GM23338 (cell line): ENCODE data around the gene RIOX2. TPM values are rescaled to one million over a fixed set of nuclear protein-coding genes. Genes with fewer than 3 reads are reported as not detected.

Experiments
- ATAC-seq: fragments of 200-7000 bp; cut with Tn5 transposase; 3 replicates; pipeline ENCODE4 v1.9.1; 2020
- DNase-seq: peaks from one replicate; pipeline ENCODE4 v3.0.0-alpha.2; 2015; ENCODE audit warnings: low spot score
- H2AFZ ChIP-seq: fragments of 200-600 bp; sonication (generic); 2 replicates; pipeline ENCODE4 v1.8.0; 2016; ENCODE audit warnings: antibody characterized with exemption, mild to moderate bottlenecking, moderate library complexity
- H3F3A ChIP-seq: fragments of 200-600 bp; sonication (generic); replicated peaks from 2 replicates; pipeline ENCODE4 v1.8.0; 2017; ENCODE audit warnings: antibody characterized with exemption, mixed run types, low read depth
- H3K27ac ChIP-seq: fragments of 200-600 bp; sonication (generic); 2 replicates; pipeline ENCODE4 v1.6.1; 2016; ENCODE audit warnings: low read depth
- H3K27me3 ChIP-seq: fragments of 200-600 bp; sonication (generic); 2 replicates; pipeline ENCODE4 v1.8.0; 2016; ENCODE audit warnings: mild to moderate bottlenecking, mixed run types, moderate library complexity; ENCODE audit not compliant: insufficient read depth
- H3K36me3 ChIP-seq: fragments of 200-600 bp; sonication (generic); 2 replicates; pipeline ENCODE4 v1.8.0; 2016; ENCODE audit warnings: mild to moderate bottlenecking; ENCODE audit not compliant: insufficient read depth
- H3K4me1 ChIP-seq: fragments of 200-600 bp; sonication (generic); 2 replicates; pipeline ENCODE4 v1.8.0; 2016; ENCODE audit warnings: mild to moderate bottlenecking, moderate library complexity; ENCODE audit not compliant: insufficient read depth
- H3K4me2 ChIP-seq: fragments of 200-600 bp; sonication (generic); 2 replicates; pipeline ENCODE4 v1.7.1; 2017; ENCODE audit warnings: mixed run types
- H3K4me3 ChIP-seq: fragments of 200-600 bp; sonication (generic); 2 replicates; pipeline ENCODE4 v1.6.1; 2016; ENCODE audit warnings: mixed run types
- H3K79me2 ChIP-seq: fragments of 200-600 bp; sonication (generic); replicated peaks from 2 replicates; pipeline ENCODE4 v1.8.0; 2017; ENCODE audit warnings: mild to moderate bottlenecking; ENCODE audit not compliant: insufficient read depth
- H3K9me2 ChIP-seq: fragments of 200-600 bp; sonication (generic); 2 replicates; pipeline ENCODE4 v1.8.0; 2017; ENCODE audit not compliant: insufficient read depth
- H4K20me1 ChIP-seq: fragments of 200-600 bp; sonication (generic); replicated peaks from 2 replicates; pipeline ENCODE4 v1.8.0; 2017; ENCODE audit warnings: mild to moderate bottlenecking; ENCODE audit not compliant: insufficient read depth
- H3K27ac Mint-ChIP-seq: 2 replicates; pipeline ENCODE4 v1.8.0; 2020; ENCODE audit warnings: inconsistent platforms, mild to moderate bottlenecking, moderate library complexity, mixed read lengths
- H3K27me3 Mint-ChIP-seq: 3 replicates; pipeline ENCODE4 v1.8.0; 2022; ENCODE audit warnings: low read depth, mild to moderate bottlenecking, moderate library complexity, mixed read lengths, inconsistent platforms; ENCODE audit not compliant: insufficient read depth, poor library complexity
- H3K36me3 Mint-ChIP-seq: 3 replicates; pipeline ENCODE4 v1.8.0; 2021; ENCODE audit warnings: low read depth, mild to moderate bottlenecking, inconsistent platforms, moderate library complexity, mixed read lengths
- H3K4me1 Mint-ChIP-seq: 3 replicates; pipeline ENCODE4 v1.8.0; 2020; ENCODE audit warnings: mild to moderate bottlenecking, inconsistent platforms, mixed read lengths
- H3K4me3 Mint-ChIP-seq: 3 replicates; pipeline ENCODE4 v1.8.0; 2021; ENCODE audit warnings: moderate library complexity, mild to moderate bottlenecking, inconsistent platforms, mixed read lengths
- H3K9me3 Mint-ChIP-seq: 3 replicates; pipeline ENCODE4 v1.8.0; 2020; ENCODE audit warnings: moderate library complexity, mild to moderate bottlenecking, inconsistent platforms, mixed read lengths
- CREB1 ChIP-seq: fragments of 250-450 bp; sonication (Bioruptor Pico); IDR thresholded peaks from 2 replicates; pipeline ENCODE4 v1.5.0; 2020; ENCODE audit warnings: low read depth, mild to moderate bottlenecking, moderate library complexity
- EZH2 ChIP-seq: fragments of 200-600 bp; sonication (generic); IDR thresholded peaks from one replicate; pipeline ENCODE4 v1.8.0; 2017; ENCODE audit warnings: antibody characterized with exemption, mild to moderate bottlenecking, low read depth; ENCODE audit not compliant: unreplicated experiment
- EZH2phosphoT487 ChIP-seq: fragments of 200-600 bp; sonication (generic); IDR thresholded peaks from one replicate; pipeline ENCODE4 v1.8.1; 2018; ENCODE audit warnings: antibody characterized with exemption; ENCODE audit not compliant: unreplicated experiment
- JUNB ChIP-seq: IDR thresholded peaks from one replicate; pipeline ENCODE4 v1.6.1; 2016; ENCODE audit warnings: antibody characterized with exemption; ENCODE audit not compliant: unreplicated experiment
- NANOG ChIP-seq: IDR thresholded peaks from 2 replicates; pipeline ENCODE4 v1.6.1; 2016; ENCODE audit warnings: antibody characterized with exemption, borderline replicate concordance
- POLR2AphosphoS5 ChIP-seq: IDR thresholded peaks from 2 replicates; pipeline ENCODE4 v1.6.1; 2016; ENCODE audit warnings: antibody characterized with exemption, low read depth
- STAT1 ChIP-seq: IDR thresholded peaks from one replicate; pipeline ENCODE4 v1.6.1; 2016; ENCODE audit warnings: antibody characterized with exemption; ENCODE audit not compliant: unreplicated experiment
- ZNF114 ChIP-seq: fragments of 250-450 bp; sonication (Bioruptor Pico); IDR thresholded peaks from 2 replicates; pipeline ENCODE4 v1.5.0; 2020; ENCODE audit warnings: mild to moderate bottlenecking, moderate library complexity
- ZNF331 ChIP-seq: fragments of 250-450 bp; sonication (Bioruptor Pico); IDR thresholded peaks from 2 replicates; pipeline ENCODE4 v1.5.0; 2020; ENCODE audit warnings: low read depth, mild to moderate bottlenecking, moderate library complexity
- polyA plus RNA-seq: library from polyadenylated mRNA; unstranded; fragments of >200 nt; fragmentation: Nextera tagmentation; extraction: Ambion mirVana; gene quantifications from 2 replicates; pipeline ENCODE4 v1.2.1, GENCODE V29; 2016
- total RNA-seq: library from RNA; depleted of rRNA; stranded (reverse); fragments of >200 nt; shearing (Covaris generic); gene quantifications from 2 replicates; pipeline ENCODE4 v1.2.3, GENCODE V29; 2014
- TF ChIP-seq, protein P1 (sequence below): IDR thresholded peaks from one replicate; pipeline ENCODE4 v1.6.1; 2018; ENCODE audit warnings: antibody characterized with exemption; ENCODE audit not compliant: unreplicated experiment
- TF ChIP-seq, protein P2 (sequence below): fragments of 250-450 bp; sonication (Bioruptor Pico); IDR thresholded peaks from 2 replicates; pipeline ENCODE4 v1.5.0; 2020; ENCODE audit warnings: mild to moderate bottlenecking, moderate library complexity
- TF ChIP-seq, protein P3 (sequence below): IDR thresholded peaks from 2 replicates; pipeline ENCODE4 v1.6.1; 2016; ENCODE audit warnings: antibody characterized with exemption
- TF ChIP-seq, protein P4 (sequence below), 2 experiments: fragments of 200-600 bp in 1 of 2; sonication (generic) in 1 of 2; conservative IDR thresholded peaks; 2 replicates each; pipeline versions ENCODE4 v1.5.1 to v1.6.1; 2016 to 2017; ENCODE audit warnings: antibody characterized with exemption in 2 of 2, low read depth in 2 of 2, mild to moderate bottlenecking in 2 of 2, moderate library complexity in 1 of 2

Gene RIOX2
- total and polyA plus RNA-seq, 2 experiments from 2014 or later, result 9.0 to 10.7 TPM

DNA sequence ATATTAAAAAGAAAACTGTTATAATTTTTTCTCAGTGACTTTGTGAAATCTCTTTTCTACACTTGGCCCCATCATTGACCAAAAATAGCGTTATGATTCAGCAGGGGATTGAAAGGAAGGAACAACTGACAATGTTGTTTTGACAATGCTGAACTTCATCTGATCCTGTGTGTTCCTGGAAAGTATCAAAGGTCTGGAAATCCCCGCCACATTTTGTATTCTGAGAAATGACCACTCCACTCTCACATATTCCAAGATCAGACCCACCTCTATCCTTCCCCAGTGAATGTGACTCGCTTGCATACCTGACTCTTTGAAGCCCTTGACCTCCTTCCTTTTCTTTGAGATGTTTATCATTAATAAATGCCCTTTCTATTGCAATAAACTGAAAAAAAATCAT lies 9.7 kb upstream of the RIOX2 start:
- Histone ChIP-seq H3K79me2 (no peaks in the 10 kb centered on the region), H3K4me2 (no peak overlapping the region), H3K4me1 (peaks cover 6% of the 10 kb centered on the region), H3K4me3 (no peak overlapping the region), H3F3A (no peaks in the 10 kb centered on the region), H3K9me2 (no peaks in the 10 kb centered on the region), H2AFZ (no peak overlapping the region), H4K20me1 (no peaks in the 10 kb centered on the region), H3K36me3 (no peaks in the 10 kb centered on the region), H3K27ac (no peak overlapping the region), H3K27me3 (no peaks in the 10 kb centered on the region)
- no peak for DNase-seq
- ATAC-seq, result no peak
- TF ChIP-seq ZNF114 (CRISPR knock-in tag) (no peak), STAT1 (no peak), JUNB (no peak), POLR2AphosphoS5 (no peak), NANOG (no peak), EZH2phosphoT487 (no peak), EZH2 (no peak), ZNF331 (CRISPR knock-in tag) (no peak), CREB1 (CRISPR knock-in tag) (no peak)
- TF ChIP-seq, protein P1, sequence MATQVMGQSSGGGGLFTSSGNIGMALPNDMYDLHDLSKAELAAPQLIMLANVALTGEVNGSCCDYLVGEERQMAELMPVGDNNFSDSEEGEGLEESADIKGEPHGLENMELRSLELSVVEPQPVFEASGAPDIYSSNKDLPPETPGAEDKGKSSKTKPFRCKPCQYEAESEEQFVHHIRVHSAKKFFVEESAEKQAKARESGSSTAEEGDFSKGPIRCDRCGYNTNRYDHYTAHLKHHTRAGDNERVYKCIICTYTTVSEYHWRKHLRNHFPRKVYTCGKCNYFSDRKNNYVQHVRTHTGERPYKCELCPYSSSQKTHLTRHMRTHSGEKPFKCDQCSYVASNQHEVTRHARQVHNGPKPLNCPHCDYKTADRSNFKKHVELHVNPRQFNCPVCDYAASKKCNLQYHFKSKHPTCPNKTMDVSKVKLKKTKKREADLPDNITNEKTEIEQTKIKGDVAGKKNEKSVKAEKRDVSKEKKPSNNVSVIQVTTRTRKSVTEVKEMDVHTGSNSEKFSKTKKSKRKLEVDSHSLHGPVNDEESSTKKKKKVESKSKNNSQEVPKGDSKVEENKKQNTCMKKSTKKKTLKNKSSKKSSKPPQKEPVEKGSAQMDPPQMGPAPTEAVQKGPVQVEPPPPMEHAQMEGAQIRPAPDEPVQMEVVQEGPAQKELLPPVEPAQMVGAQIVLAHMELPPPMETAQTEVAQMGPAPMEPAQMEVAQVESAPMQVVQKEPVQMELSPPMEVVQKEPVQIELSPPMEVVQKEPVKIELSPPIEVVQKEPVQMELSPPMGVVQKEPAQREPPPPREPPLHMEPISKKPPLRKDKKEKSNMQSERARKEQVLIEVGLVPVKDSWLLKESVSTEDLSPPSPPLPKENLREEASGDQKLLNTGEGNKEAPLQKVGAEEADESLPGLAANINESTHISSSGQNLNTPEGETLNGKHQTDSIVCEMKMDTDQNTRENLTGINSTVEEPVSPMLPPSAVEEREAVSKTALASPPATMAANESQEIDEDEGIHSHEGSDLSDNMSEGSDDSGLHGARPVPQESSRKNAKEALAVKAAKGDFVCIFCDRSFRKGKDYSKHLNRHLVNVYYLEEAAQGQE, result no peak
- TF ChIP-seq, protein P2, sequence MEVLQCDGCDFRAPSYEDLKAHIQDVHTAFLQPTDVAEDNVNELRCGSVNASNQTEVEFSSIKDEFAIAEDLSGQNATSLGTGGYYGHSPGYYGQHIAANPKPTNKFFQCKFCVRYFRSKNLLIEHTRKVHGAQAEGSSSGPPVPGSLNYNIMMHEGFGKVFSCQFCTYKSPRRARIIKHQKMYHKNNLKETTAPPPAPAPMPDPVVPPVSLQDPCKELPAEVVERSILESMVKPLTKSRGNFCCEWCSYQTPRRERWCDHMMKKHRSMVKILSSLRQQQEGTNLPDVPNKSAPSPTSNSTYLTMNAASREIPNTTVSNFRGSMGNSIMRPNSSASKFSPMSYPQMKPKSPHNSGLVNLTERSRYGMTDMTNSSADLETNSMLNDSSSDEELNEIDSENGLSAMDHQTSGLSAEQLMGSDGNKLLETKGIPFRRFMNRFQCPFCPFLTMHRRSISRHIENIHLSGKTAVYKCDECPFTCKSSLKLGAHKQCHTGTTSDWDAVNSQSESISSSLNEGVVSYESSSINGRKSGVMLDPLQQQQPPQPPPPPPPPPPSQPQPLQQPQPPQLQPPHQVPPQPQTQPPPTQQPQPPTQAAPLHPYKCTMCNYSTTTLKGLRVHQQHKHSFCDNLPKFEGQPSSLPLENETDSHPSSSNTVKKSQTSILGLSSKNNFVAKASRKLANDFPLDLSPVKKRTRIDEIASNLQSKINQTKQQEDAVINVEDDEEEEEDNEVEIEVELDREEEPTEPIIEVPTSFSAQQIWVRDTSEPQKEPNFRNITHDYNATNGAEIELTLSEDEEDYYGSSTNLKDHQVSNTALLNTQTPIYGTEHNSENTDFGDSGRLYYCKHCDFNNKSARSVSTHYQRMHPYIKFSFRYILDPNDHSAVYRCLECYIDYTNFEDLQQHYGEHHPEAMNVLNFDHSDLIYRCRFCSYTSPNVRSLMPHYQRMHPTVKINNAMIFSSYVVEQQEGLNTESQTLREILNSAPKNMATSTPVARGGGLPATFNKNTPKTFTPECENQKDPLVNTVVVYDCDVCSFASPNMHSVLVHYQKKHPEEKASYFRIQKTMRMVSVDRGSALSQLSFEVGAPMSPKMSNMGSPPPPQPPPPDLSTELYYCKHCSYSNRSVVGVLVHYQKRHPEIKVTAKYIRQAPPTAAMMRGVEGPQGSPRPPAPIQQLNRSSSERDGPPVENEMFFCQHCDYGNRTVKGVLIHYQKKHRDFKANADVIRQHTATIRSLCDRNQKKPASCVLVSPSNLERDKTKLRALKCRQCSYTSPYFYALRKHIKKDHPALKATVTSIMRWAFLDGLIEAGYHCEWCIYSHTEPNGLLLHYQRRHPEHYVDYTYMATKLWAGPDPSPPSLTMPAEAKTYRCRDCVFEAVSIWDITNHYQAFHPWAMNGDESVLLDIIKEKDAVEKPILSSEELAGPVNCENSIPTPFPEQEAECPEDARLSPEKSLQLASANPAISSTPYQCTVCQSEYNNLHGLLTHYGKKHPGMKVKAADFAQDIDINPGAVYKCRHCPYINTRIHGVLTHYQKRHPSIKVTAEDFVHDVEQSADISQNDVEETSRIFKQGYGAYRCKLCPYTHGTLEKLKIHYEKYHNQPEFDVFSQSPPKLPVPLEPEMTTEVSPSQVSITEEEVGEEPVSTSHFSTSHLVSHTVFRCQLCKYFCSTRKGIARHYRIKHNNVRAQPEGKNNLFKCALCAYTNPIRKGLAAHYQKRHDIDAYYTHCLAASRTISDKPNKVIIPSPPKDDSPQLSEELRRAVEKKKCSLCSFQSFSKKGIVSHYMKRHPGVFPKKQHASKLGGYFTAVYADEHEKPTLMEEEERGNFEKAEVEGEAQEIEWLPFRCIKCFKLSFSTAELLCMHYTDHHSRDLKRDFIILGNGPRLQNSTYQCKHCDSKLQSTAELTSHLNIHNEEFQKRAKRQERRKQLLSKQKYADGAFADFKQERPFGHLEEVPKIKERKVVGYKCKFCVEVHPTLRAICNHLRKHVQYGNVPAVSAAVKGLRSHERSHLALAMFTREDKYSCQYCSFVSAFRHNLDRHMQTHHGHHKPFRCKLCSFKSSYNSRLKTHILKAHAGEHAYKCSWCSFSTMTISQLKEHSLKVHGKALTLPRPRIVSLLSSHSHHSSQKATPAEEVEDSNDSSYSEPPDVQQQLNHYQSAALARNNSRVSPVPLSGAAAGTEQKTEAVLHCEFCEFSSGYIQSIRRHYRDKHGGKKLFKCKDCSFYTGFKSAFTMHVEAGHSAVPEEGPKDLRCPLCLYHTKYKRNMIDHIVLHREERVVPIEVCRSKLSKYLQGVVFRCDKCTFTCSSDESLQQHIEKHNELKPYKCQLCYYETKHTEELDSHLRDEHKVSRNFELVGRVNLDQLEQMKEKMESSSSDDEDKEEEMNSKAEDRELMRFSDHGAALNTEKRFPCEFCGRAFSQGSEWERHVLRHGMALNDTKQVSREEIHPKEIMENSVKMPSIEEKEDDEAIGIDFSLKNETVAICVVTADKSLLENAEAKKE (CRISPR knock-in tag), result no peak
- TF ChIP-seq, protein P3, sequence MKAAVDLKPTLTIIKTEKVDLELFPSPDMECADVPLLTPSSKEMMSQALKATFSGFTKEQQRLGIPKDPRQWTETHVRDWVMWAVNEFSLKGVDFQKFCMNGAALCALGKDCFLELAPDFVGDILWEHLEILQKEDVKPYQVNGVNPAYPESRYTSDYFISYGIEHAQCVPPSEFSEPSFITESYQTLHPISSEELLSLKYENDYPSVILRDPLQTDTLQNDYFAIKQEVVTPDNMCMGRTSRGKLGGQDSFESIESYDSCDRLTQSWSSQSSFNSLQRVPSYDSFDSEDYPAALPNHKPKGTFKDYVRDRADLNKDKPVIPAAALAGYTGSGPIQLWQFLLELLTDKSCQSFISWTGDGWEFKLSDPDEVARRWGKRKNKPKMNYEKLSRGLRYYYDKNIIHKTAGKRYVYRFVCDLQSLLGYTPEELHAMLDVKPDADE, result no peak
- TF ChIP-seq, protein P4, sequence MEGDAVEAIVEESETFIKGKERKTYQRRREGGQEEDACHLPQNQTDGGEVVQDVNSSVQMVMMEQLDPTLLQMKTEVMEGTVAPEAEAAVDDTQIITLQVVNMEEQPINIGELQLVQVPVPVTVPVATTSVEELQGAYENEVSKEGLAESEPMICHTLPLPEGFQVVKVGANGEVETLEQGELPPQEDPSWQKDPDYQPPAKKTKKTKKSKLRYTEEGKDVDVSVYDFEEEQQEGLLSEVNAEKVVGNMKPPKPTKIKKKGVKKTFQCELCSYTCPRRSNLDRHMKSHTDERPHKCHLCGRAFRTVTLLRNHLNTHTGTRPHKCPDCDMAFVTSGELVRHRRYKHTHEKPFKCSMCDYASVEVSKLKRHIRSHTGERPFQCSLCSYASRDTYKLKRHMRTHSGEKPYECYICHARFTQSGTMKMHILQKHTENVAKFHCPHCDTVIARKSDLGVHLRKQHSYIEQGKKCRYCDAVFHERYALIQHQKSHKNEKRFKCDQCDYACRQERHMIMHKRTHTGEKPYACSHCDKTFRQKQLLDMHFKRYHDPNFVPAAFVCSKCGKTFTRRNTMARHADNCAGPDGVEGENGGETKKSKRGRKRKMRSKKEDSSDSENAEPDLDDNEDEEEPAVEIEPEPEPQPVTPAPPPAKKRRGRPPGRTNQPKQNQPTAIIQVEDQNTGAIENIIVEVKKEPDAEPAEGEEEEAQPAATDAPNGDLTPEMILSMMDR (conservative IDR thresholded peaks at IDR 0.05; ENCODE audit: low read depth in 2 of 2), result no peak
- Mint-ChIP-seq H3K27me3 (no peaks in the 10 kb centered on the region), H3K4me1 (peaks cover 4% of the 10 kb centered on the region; the same call in 2 of the 3 replicates), H3K27ac (no peak overlapping the region; the same call in 1 of the 2 replicates), H3K36me3 (no peaks in the 10 kb centered on the region), H3K9me3 (no peaks in the 10 kb centered on the region), H3K4me3 (no peak overlapping the region)
